ENCODE results near the gene TMEM201. TPM values are rescaled to one million over a fixed set of nuclear protein-coding genes. Genes with fewer than 3 reads are reported as not detected.

TMEM201 gene
- total RNA-seq, 1 experiment from 2014 or later, result 12.9 TPM

- no peak overlapping the region for H3K4me3 ChIP-seq (ENCODE audit: insufficient read depth, low read depth, low read length)
- peaks cover 6% of the 10 kb centered on the region; the same call in 1 of the 2 replicates for H3K27me3 ChIP-seq (ENCODE audit: control insufficient read depth, insufficient read depth, low read length)
- DNase-seq, result no peak
- H3K36me3 ChIP-seq (replicated peaks; ENCODE audit: control insufficient read depth, insufficient read depth, low read length), result no peaks in the 10 kb centered on the region
These were observed 42.9 kb downstream of the TMEM201 start for GRCh38 chr1:9631613-9632012.

GRCh38 chr1:9633493-9633892, 44.8 kb downstream of the TMEM201 start:
- no peaks in the 10 kb centered on the region for H3K27me3 ChIP-seq (ENCODE audit: control insufficient read depth, insufficient read depth, low read length)
- H3K4me3 ChIP-seq (ENCODE audit: insufficient read depth, low read depth, low read length), result no peak overlapping the region
- no peak for DNase-seq
- H3K36me3 ChIP-seq (replicated peaks; ENCODE audit: control insufficient read depth, insufficient read depth, low read length), result no peaks in the 10 kb centered on the region

GRCh38 chr1:9634582-9634981, 45.9 kb downstream of the TMEM201 start:
- DNase-seq, result no peak
- Histone ChIP-seq H3K27me3 (ENCODE audit: control insufficient read depth, insufficient read depth, low read length) (no peaks in the 10 kb centered on the region), H3K36me3 (replicated peaks; ENCODE audit: control insufficient read depth, insufficient read depth, low read length) (no peaks in the 10 kb centered on the region), H3K4me3 (ENCODE audit: insufficient read depth, low read depth, low read length) (no peak overlapping the region)

DNA sequence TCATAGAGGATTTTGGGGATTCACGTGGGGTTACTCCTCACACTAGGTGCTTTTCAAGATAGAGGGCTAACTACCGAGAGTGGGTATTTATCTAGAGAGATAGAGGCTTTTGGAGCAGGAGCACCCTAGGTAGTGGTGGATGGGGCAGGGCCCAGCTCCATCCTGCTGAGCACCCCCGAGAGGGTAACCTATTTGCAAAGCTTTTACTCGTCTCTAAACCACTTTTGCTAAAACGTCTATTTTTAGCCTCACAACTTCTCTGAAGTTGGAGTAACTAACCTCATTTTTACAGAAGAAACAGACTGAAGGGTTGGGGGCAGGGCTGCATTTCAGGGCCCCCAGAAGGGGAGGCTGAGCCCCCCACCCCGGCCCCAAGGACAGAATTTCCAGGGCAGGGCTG, 50.5 kb downstream of the TMEM201 start:
- Histone ChIP-seq H3K27me3 (ENCODE audit: control insufficient read depth, insufficient read depth, low read length) (no peaks in the 10 kb centered on the region), H3K36me3 (replicated peaks; ENCODE audit: control insufficient read depth, insufficient read depth, low read length) (no peaks in the 10 kb centered on the region), H3K4me3 (ENCODE audit: insufficient read depth, low read depth, low read length) (no peak overlapping the region)
- DNase-seq, result no peak

DNA sequence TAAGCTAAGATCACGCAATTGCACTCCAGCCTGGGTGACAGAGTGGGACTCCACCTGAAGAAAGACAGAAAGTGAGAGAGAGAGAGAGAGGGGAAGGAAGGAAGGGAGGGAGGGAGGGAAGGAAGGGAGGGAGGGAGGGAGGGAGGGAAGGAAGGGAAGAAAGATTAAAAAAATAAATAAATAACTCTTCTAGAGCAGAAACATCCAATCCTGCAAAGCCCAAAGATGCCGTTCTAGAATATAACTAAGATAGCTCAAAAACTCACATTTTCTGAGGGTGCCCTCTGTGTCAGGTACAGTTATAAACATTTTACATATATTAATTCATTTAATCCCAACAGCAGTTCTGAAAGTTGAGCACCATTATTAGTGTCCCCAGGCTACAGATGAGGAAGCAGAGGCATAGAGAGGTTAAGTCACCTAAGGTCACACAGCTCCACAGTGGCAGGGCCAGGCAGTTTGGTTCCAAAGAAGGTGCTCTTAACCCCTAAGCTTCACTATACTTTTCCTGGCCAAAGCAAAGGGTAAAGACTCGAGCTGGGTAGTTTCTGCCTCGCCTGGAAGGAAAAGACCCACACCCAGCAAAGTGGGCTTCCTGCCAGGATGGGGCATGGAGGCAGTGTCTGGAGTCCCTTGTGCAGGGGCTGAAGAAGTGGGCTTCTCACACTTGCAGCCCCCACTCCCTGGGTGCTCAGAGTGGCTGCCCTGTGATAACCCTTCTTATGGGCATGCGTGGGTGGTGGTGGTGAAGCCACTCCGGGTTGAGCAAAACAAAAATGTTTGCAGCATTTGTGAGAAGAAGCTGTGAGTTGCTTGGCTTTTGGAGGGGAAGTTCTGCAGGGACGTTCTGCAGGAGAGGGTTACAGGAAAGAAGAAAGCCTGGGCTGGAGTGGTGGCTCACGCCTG, 54.9 kb downstream of the TMEM201 start:
- H3K4me3 ChIP-seq (ENCODE audit: insufficient read depth, low read depth, low read length), result no peak overlapping the region
- DNase-seq, result no peak
- no peaks in the 10 kb centered on the region for H3K27me3 ChIP-seq (ENCODE audit: control insufficient read depth, insufficient read depth, low read length)
- H3K36me3 ChIP-seq (replicated peaks; ENCODE audit: control insufficient read depth, insufficient read depth, low read length), result no peaks in the 10 kb centered on the region

- Histone ChIP-seq H3K4me3 (ENCODE audit: insufficient read depth, low read depth, low read length) (no peak overlapping the region), H3K27me3 (ENCODE audit: control insufficient read depth, insufficient read depth, low read length) (peaks cover 7% of the 10 kb centered on the region), H3K36me3 (replicated peaks; ENCODE audit: control insufficient read depth, insufficient read depth, low read length) (no peaks in the 10 kb centered on the region)
- no peak for DNase-seq
These were observed 57.3 kb downstream of the TMEM201 start for GRCh38 chr1:9646037-9646436.

- peaks cover 27% of the 10 kb centered on the region for H3K27me3 ChIP-seq (ENCODE audit: control insufficient read depth, insufficient read depth, low read length)
- H3K4me3 ChIP-seq (ENCODE audit: insufficient read depth, low read depth, low read length), result no peak overlapping the region
- DNase-seq, result peak; percentile 43
- H3K36me3 ChIP-seq (replicated peaks; ENCODE audit: control insufficient read depth, insufficient read depth, low read length), result no peaks in the 10 kb centered on the region
These were observed 59.5 kb downstream of the TMEM201 start for GRCh38 chr1:9648171-9648570.

- no peaks in the 10 kb centered on the region for H3K36me3 ChIP-seq (replicated peaks; ENCODE audit: control insufficient read depth, insufficient read depth, low read length)
- H3K4me3 ChIP-seq (ENCODE audit: insufficient read depth, low read depth, low read length), result no peak overlapping the region
- DNase-seq, result peak; percentile 47
- peaks cover 38% of the 10 kb centered on the region for H3K27me3 ChIP-seq (ENCODE audit: control insufficient read depth, insufficient read depth, low read length)
These were observed 61.1 kb downstream of the TMEM201 start for GRCh38 chr1:9649769-9650168.

- H3K36me3 ChIP-seq (replicated peaks; ENCODE audit: control insufficient read depth, insufficient read depth, low read length), result no peaks in the 10 kb centered on the region
- DNase-seq, result no peak
- H3K4me3 ChIP-seq (ENCODE audit: insufficient read depth, low read depth, low read length), result peak overlapping the region; percentile 60
- H3K27me3 ChIP-seq (ENCODE audit: control insufficient read depth, insufficient read depth, low read length), result peaks cover 38% of the 10 kb centered on the region
These were observed 62.5 kb downstream of the TMEM201 start for GRCh38 chr1:9651220-9651564.

DNA sequence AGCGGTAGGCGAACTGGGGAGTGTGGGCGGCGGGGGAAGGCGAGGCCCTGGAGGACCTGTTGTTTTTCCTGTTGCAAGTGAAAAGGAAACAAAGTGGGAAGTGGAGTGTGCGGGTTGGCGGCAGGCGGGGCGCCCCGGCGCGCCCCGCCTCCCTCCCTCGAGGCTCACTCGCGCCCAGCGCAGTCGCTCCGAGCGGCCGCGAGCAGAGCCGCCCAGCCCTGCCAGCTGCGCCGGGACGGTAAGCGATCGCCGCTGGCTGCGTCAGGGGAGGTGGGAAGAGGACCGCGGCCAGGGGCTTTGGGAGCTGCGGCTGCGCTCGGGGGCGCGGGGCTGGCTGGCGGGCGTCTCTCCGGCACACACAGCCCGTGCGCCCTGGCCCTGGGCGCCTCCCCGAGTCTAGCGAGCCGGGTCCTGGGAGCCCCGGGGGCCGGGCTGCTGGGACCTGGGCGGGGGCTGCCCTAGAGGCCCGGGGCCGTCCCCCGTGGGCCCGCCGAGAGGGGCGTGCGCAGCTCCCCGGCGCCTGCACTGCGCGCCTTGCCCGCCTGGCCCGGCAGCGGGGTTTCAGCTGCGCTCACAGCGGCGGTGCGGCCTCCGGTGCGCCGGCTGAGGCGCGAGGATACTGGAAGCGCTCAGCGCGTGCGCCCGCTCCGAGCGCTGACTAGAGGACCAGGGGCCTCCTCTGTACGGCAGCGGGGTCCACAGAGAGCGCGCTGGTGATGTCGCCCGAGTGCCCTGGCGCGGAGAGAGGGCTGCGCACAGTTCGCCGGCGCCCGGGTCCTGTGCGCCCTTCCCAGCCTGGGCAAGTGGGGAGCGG, 63.1 kb downstream of the TMEM201 start, which contains the start of gene PIK3CD:
Gene PIK3CD, plus strand, starts transcription at position 167 of the 814 bp plus-strand sequence. CDS start 58,725 bp downstream, outside the sequence.
- DNase-seq, result peak; percentile 91
- peaks cover 38% of the 10 kb centered on the region for H3K27me3 ChIP-seq (ENCODE audit: control insufficient read depth, insufficient read depth, low read length)

GRCh38 chr1:9652379-9653209, 63.9 kb downstream of the TMEM201 start:
- Histone ChIP-seq H3K36me3 (replicated peaks; ENCODE audit: control insufficient read depth, insufficient read depth, low read length) (no peaks in the 10 kb centered on the region), H3K4me3 (ENCODE audit: insufficient read depth, low read depth, low read length) (peak overlapping the region; percentile 60), H3K27me3 (ENCODE audit: control insufficient read depth, insufficient read depth, low read length) (peaks cover 38% of the 10 kb centered on the region)
- DNase-seq, result peak; percentile 74

More for the DNA sequence above, 63.1 kb downstream of the TMEM201 start, which contains the start of gene PIK3CD:
- Histone ChIP-seq H3K4me3 (ENCODE audit: insufficient read depth, low read depth, low read length) (peak within 1 kb of the TSS; percentile 60), H3K36me3 (replicated peaks; ENCODE audit: control insufficient read depth, insufficient read depth, low read length) (no peaks in the 10 kb centered on the region)

- no peak overlapping the region for H3K4me3 ChIP-seq (ENCODE audit: insufficient read depth, low read depth, low read length)
- peaks cover 38% of the 10 kb centered on the region for H3K27me3 ChIP-seq (ENCODE audit: control insufficient read depth, insufficient read depth, low read length)
- no peak for DNase-seq
- no peaks in the 10 kb centered on the region for H3K36me3 ChIP-seq (replicated peaks; ENCODE audit: control insufficient read depth, insufficient read depth, low read length)
These were observed 64.4 kb downstream of the TMEM201 start for GRCh38 chr1:9653210-9653490.

GRCh38 chr1:9653491-9654050, 64.9 kb downstream of the TMEM201 start:
- peak; percentile 37 for DNase-seq
- Histone ChIP-seq H3K36me3 (replicated peaks; ENCODE audit: control insufficient read depth, insufficient read depth, low read length) (no peaks in the 10 kb centered on the region), H3K4me3 (ENCODE audit: insufficient read depth, low read depth, low read length) (no peak overlapping the region), H3K27me3 (ENCODE audit: control insufficient read depth, insufficient read depth, low read length) (peaks cover 38% of the 10 kb centered on the region)

Data from H7 (cell line).